ENCODE data around the gene SCFD2.

The SCFD2 gene

GRCh38 chr4:52911684-52912294 lies 454.1 kb downstream of the SCFD2 start:
- peak; percentile 15 for DNase-seq

GRCh38 chr4:52910115-52910514 lies 455.7 kb downstream of the SCFD2 start:
- DNase-seq = no peak

GRCh38 chr4:52907510-52907909 lies 458.4 kb downstream of the SCFD2 start:
- DNase-seq = no peak

GRCh38 chr4:52904421-52904820 lies 461.4 kb downstream of the SCFD2 start:
- no peak for DNase-seq

- DNase-seq = no peak
Observed at GRCh38 chr4:52903273-52903672, 462.6 kb downstream of the SCFD2 start.

GRCh38 chr4:52894443-52894842 lies 471.4 kb downstream of the SCFD2 start:
- no peak for DNase-seq

- no peak for DNase-seq
Observed at GRCh38 chr4:52892880-52893279, 473.0 kb downstream of the SCFD2 start.

- DNase-seq = no peak
Observed at GRCh38 chr4:52891743-52892142, 474.1 kb downstream of the SCFD2 start.

GRCh38 chr4:52890521-52890791 lies 475.4 kb downstream of the SCFD2 start:
- DNase-seq = no peak

- no peak for DNase-seq
Observed at GRCh38 chr4:52889778-52890520, 475.9 kb downstream of the SCFD2 start.

- DNase-seq = no peak
Observed at GRCh38 chr4:52889354-52889753, 476.5 kb downstream of the SCFD2 start.

GRCh38 chr4:52884994-52885393 lies 480.9 kb downstream of the SCFD2 start:
- no peak for DNase-seq

- DNase-seq = no peak
Observed at GRCh38 chr4:52883707-52884669, 481.9 kb downstream of the SCFD2 start.

GRCh38 chr4:52883183-52883621 lies 482.7 kb downstream of the SCFD2 start:
- DNase-seq = no peak

GRCh38 chr4:52880994-52881393 lies 484.9 kb downstream of the SCFD2 start:
- DNase-seq = no peak

GRCh38 chr4:52879471-52879870 lies 486.4 kb downstream of the SCFD2 start:
- no peak for DNase-seq

- DNase-seq = no peak
Observed at GRCh38 chr4:52877694-52878093, 488.2 kb downstream of the SCFD2 start.

GRCh38 chr4:52877036-52877435 lies 488.8 kb downstream of the SCFD2 start:
- DNase-seq = no peak

- DNase-seq = no peak
Observed at GRCh38 chr4:52876069-52876468, 489.8 kb downstream of the SCFD2 start.

- no peak for DNase-seq
Observed at GRCh38 chr4:52874948-52875347, 490.9 kb downstream of the SCFD2 start.

- DNase-seq = no peak
Observed at GRCh38 chr4:52873861-52874343, 492.0 kb downstream of the SCFD2 start.

GRCh38 chr4:52873191-52873590 lies 492.7 kb downstream of the SCFD2 start:
- DNase-seq = no peak

GRCh38 chr4:52870225-52870624 lies 495.6 kb downstream of the SCFD2 start:
- no peak for DNase-seq

GRCh38 chr4:52869656-52870055 lies 496.2 kb downstream of the SCFD2 start:
- DNase-seq = no peak

All from NK-92 treated with Interleukin-12 subunit alpha and Interleukin-12 subunit beta, amount 100 ng/mL, for 24 hours (cell line).